Thyroid gland (tissue), 4 donors: ENCODE data around the gene TLX2.

Experiments
- CTCF ChIP-seq, 6 experiments: fragments of 200-600 bp in 3 of 6; fragments of 450-650 bp in 3 of 6; sonication (generic) in 3 of 6; IDR thresholded peaks; one replicate each; pipeline ENCODE4 v1.5.1; 2016 to 2019; ENCODE audit warnings: antibody characterized with exemption in 6 of 6, mild to moderate bottlenecking in 2 of 6, inconsistent platforms in 1 of 6, moderate library complexity in 1 of 6
- POLR2A ChIP-seq, 2 donors: fragments of 450-650 bp; IDR thresholded peaks; one replicate each; pipeline ENCODE4 v1.6.1; 2017; ENCODE audit warnings: antibody characterized with exemption in 2 of 2, mild to moderate bottlenecking in 2 of 2, moderate library complexity in 1 of 2

GRCh38 chr2:74474481-74474880, 39.8 kb upstream of the TLX2 start:
- TF ChIP-seq CTCF (IDR thresholded peaks at IDR 0.05): no peak
- TF ChIP-seq POLR2A (IDR thresholded peaks at IDR 0.05): no peak
